HPDE6-E6E7 (cell line): ENCODE results near the gene ZNF483.
"Not testable (repeated sequence)": the region's sequence is repeated elsewhere in the genome, so short reads cannot be mapped to it uniquely, and the experiment has no call there.

Source experiments
- DNase-seq: peaks from one replicate; pipeline ENCODE4 v3.0.0; 2011; ENCODE audit warnings: missing footprints; ENCODE audit errors: extremely low spot score

Gene ZNF483

DNA sequence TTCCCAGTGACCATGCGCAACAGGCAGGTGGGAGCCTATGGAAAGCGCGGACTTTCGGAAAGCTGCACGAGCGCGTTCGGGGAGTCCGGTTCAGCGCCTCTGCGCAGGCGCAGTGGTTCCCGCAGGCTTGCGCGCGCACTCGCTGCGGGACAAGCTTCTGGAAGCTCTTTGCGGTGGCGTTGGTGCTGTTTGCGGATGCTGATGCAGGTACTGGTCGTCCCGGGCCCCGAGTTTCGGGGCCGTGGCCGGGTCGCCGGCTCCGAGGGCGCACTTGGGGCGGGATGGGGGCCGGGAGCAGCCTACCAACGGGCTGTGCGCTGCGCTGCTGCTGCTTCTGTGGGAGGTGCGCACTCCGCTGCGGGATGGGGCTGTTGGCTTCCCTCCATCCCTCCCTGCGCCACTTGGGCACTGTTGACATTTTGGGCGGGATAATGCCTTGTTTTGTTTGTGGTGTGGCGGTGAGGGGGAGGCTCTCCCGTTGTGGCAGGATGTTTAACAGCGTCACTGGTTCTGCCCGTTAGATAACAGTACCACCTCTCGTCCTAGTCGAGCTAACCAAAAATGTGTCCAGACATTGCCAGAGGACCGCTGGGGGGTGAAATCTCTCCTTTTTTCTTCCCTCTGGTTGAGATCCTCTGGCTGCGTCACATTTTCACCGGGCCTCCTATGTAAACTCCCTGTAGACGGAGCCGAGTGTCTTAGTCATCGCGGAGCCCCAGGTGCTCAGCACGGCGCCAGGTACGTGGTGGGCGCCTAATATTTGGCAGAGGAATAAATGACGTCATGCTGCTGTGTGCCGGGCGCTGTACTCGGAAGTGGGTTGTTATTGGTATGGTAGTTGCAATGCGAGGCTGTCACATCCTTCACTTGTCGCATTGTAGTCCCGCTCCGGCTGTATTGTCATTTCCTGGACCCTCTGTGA is at the start of gene ZNF483:
ZNF483 (plus strand) TSS at position 124 of the 922 bp plus-strand sequence. CDS start 2,217 bp downstream, outside the sequence.
- DNase-seq: peak; percentile 27

DNA sequence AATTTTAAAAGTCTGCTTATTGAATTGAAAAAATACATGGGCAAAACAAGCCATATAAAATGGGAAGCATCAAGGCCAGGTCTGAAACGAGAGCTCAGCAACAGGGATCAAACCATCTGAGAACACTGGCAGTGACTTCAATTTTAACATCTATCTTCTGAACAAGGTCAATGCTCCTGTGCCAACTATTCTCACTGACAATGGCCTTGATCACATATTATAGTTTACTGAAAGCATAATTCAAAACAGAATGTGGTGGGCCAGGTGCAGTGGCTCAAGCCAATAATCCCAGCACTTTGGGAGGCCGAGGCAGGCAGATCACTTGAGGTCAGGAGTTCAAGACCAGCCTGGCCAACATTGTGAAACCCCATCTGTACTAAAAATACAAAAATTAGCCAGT is 49.8 kb upstream of the ZNF483 start:
- DNase-seq: no peak

DNA sequence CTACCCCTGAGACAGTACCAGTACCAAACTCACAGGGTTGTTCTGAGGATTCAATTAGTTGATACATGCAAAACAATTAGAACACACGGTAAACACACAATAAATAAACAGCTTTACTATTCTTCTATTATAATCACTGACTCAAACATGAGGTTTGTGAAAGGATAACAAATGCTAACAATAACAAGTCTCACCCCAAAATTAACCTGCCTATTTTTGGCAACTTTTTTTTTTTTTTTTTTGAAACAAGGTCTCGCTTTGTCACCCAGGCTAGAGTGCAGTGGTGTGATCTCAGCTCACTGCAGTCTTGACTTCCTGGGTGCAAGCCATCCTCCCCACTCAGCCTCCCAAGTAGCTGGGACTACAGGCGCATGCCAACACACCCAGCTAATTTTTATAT is 47.3 kb upstream of the ZNF483 start:
- DNase-seq: no peak

DNA sequence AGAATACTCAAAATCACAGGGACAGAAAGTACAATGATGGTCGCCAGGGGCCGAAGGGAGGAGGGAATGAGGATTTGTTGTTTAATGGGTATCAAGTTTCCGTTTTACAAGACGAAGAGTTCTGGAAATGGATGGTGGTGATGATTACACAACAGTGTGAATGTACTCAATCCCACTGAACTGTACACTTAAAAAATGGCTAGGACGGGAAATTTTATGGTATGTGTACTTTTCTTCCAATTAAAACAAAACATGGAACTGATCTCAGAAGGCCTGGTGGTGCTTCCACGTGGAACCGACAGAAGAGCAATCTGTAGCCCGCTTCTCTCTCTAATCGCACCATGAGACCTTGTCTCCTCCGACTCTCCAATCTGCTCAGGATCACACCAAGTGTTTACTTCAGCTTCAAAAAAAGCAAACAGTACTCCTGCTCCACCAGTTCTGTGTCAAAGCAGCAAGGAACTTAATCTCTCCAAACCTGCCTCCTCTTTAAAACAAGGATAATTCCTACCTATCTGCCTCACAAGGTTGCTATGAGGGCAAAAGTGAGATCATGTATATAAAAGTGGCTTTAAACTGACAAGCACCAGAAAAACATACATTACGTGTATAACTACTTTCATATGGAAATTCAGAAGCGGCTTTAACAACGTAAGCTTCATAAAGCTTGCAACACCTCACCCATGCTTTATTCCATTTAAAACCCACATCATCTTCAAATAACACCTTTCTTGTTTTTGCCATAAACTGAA is 42.9 kb upstream of the ZNF483 start:
- DNase-seq: no peak

DNA sequence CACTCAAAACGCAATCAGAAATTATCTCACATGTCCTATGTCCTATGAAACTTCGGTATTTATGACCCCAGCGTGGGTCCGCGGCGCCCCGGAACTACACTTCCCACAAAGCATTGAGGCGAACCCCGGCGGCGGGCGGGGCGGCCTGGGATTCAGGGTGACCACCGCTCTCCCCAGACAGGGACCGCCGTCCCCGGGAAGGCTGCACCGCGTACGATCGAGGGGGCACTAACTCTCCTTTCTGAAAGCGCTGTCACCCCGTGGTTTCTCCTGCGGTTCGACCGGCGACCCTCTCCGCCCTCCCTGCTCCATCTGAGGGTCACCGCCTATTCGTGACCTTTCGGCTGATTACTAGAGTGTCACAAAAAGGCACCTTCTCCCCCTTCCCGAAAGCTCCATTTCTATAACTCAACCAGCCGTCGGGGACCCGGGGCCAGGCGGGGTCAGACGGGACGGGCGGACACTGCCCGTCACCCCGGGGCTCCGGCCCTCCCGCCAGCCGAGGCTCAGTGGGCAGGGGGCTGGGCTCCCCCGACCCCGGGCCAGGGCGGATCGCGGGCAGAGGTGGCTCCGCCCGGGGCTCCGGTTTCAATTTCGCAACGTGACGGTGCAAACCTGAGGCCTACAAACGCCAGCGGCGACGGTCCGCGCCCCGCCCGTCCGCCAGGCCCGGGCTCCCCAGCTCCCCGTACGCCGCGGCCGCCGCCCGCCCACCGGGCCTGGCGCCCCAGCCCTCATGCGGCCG is 42.1 kb upstream of the ZNF483 start:
- peak; percentile 51 for DNase-seq

DNA sequence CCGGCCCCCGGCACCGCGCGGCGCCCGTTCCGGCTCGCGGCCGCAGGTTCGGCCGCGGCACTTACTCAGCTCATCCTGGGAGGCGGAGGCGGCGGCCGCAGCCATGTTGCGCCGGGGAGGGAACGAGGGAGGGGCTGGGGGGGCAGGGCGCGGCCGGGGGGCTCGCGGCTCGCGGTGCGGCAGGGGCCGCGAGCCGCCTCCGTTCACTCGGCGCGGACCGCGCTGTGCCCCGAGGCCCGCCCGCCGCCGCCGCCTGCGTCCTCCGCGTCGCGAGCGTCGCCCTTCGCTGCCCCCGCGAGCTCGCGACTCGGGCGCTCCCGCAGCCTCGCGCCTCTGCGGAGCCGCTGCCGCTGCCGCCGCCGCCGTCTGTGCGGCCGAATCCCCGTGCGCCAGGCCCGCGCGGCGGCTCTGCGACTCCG is 41.5 kb upstream of the ZNF483 start:
- DNase-seq: peak; percentile 12

DNA sequence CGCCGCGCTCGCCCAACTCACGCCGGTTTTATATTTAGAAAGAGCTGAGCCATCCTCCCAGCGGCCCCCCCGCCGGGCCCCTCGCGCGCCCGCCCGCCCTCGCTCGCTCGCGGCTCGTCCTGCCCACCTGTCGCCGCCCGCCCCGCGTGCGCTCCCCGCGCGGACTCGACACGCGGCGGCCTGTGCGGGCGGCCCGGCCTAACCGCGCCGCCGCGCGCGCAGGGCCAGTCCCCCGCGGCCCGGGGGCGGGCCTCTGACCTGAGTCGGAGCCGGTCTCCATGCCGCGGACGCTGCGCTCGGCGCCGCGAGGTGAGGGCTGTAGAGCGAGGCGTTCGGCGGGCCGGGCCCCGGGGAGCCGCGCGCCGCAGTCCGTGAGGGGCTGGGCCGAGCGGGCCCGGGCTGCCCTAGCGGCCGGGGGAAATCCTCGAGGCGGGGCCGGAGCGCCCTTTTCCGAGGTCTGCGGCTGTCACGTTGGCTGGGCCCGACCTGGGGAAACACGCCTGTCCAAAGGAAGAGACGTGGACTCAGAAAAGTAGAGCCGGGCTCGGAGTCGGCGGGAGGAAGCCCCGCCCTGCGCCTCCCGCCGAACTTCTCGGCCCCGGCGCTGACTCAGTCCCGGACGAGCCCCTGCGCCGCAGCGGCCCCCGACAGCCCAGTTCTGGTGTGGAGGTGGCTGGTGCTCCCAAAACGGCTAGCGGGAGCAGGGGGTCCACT is 41.0 kb upstream of the ZNF483 start, which contains the start of gene ECPAS:
ECPAS (minus strand) TSS at position 526 of the 714 bp plus-strand sequence. CDS start 11,465 bp downstream, outside the sequence.
- DNase-seq: peak; percentile 88

DNA sequence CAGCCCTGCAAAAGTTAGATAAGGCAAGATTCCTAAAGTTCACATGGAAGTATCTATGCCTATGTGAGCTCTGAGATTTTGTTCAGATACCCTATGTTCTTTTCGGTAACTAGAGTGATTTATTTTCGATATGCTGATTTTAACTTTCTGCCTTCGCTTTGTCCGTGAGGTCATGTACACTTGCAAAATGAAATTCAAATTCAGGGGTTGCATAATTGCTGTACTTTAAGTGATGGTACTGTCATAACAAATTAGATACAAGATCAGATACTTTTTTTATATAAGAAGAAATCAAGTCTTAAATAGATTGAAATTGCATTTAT is 40.4 kb upstream of the ZNF483 start:
- DNase-seq: no peak

DNA sequence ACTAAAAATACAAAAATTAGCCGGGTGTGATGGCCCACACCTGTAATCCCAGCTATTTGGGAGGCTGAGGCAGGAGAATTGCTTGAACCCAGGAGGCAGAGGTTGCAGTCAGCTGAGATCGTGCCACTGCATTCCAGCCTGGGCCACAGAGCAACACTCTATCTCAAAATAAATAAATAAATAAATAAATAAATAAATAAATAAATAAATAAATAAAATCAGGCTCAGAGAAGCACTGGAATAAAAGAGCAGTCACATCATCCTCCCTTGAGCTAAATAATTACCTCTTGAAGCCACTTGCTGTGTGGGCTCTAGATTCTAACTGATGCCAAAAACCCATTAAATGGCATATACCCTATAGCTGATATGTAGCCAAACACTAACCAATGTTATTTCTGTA is 27.8 kb upstream of the ZNF483 start:
- DNase-seq: not testable (repeated sequence)

DNA sequence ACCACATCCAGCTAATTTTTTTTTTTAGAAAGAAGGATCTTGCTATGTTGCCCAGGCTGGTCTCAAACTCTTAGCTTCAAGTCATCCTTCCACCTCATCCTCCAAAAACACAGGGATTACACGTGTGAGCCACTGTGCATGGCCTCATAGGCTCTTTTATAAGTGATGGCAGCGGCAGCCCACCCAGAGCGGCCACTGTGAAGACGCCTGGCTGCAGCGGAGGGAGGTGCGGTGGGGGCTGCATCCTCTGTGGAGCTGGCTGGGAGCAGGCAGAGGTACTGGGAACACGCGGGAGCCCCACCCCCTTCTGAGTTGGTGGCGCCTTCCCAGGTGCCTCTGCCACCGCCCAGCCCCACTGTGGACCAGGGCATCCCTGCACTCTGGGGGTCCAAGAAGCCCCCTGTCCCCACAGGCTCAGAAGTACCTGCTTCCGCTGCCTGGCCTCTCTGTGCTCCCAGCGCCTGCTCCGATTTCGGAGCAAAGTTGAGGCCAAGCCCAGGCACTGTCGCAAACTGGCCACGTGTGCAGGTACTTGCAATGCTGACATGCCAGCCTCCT is 23.9 kb upstream of the ZNF483 start:
- no peak for DNase-seq

DNA sequence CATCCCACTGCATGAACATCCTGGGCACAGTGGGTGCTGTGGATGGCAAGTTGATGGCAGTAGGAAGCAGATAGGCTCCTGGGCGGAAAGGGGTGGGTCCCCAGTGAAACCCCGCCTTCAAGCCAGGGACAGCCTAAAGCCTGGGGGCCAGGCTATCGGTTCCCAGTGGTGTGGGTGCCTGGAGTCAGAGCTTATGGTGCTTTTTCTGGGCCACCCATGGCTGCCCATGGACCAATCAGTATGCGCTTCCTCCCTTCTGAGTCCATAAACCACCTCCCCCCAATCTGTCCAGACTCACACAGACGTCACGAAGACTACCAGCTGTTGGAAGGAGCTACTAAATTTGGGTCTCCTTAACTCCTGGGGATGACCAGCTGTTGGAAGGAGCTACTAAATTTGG is 23.3 kb upstream of the ZNF483 start:
- no peak for DNase-seq

DNA sequence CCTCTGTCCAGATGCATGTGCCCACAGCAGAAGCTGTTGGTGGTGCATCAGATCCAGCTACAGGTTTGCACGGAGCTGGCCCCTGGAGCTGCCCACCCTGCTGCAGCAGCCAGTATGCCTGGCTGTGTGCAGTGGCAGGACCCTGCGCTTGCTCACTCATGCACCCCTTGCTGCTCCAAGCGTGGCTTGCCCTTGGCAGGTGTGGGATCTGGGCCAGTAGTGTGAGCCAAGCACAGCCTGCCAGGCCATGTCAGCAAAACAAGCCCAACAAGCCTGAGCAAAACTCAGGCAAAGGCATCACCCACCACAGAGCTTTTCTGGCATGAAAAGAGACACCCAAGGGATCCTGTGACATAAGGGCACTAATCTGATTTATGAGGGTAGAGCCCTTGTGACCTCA is 22.5 kb upstream of the ZNF483 start:
- no peak for DNase-seq

DNA sequence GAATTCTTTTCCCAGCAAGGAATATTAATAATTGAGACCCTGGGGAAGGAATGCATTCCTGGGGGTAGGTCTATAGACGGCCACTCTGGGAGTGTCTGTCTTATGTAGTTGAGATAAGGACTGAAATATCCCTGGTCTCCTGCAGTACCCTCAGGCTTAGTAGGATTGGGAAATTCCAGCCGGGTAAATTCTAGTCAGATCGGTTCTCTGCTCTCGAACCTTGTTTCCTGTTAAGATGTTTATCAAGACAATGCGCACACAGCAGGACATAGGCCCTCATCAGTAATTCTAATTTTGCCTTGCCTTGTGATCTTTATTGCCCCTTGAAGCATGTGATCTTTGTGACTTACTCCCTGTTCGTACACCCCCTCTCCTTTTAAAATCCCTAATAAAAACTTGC is 13.4 kb upstream of the ZNF483 start:
- DNase-seq: not testable (repeated sequence)

DNA sequence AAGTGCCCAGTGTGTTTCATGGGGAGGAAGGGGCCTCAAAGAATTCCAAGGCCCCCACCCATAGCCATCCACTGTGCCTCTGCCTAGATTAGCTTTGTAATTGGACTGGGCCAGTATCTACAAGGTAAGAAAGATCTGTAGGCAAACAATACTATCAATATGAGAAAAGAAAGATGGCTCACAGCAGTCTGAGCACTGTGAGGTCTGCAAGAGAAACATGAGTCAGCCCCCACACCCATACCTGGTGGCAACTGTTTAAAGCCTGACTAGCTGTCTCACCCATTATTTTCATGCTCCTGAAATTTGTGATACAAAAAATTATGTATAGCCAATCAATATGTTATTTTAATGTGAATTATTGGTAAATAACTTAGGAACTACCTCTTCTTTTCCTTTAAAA is 10.0 kb upstream of the ZNF483 start:
- peak; percentile 21 for DNase-seq

DNA sequence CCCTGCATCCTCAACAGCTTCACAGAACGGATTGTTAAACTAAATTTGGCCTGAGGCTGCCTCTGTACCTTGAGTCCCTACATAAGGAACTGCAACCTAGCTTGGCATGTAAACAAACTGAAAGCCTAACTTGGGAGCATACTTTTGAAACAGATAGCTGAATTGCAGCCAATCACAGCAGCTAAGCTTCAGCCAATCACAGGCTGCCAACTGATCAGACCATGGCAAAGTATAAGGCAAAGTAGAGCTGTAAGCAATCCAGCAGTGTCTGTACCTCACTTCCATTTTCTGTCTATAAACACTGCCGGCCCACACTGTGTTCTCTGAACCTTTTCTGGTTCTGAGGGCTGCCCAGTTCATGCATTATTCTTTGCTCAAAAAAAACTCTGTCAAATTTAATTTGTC is 8.9 kb upstream of the ZNF483 start:
- DNase-seq: no peak

DNA sequence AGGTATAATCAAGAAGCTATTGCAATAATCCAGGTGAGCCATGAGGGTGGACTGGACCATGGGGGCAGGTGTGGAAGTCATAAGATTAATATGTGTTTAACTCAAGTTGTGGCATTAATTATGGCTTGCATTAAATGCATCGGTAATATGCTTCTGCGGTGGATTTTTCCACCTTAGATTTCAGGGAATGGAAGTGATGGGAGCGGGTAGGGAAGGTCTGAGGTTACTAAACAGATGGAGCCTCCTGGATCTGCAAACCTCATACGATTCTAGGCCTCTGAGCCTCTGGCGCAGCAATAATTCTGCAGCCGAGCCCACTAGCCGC is 286 bp upstream of the ZNF483 start:
- DNase-seq: no peak

DNA sequence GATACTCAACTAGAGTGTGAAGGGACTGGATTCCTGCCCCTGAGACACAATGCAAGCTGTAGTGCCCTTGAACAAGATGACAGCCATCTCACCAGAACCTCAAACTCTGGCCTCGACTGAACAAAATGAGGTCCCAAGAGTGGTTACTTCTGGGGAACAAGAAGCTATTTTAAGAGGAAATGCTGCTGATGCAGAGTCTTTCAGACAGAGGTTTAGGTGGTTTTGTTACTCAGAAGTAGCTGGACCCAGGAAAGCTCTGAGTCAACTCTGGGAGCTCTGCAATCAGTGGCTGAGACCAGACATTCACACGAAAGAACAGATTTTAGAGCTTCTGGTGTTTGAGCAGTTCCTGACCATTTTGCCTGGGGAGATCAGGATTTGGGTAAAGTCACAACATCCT is 2.4 kb downstream of the ZNF483 start:
- DNase-seq: no peak

DNA sequence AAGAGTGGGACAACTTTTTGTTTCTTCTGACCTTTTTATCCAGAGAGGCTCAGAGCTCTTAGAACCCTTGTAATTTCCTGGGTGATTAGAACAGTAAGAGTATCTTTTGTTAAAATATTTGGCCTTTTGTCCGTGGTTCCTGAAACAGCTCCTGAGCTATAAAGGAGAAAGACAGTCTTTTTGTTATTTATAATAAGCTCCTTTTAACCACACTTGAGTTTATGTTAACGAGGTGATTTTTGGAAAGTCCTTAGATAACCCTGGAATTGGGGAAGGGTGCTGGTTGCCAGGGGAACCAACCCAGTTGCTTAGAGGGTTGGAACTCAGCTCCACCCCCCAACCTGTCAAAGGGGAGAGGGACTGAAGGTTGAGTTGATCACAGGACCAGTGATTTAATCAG is 4.8 kb downstream of the ZNF483 start:
- no peak for DNase-seq

DNA sequence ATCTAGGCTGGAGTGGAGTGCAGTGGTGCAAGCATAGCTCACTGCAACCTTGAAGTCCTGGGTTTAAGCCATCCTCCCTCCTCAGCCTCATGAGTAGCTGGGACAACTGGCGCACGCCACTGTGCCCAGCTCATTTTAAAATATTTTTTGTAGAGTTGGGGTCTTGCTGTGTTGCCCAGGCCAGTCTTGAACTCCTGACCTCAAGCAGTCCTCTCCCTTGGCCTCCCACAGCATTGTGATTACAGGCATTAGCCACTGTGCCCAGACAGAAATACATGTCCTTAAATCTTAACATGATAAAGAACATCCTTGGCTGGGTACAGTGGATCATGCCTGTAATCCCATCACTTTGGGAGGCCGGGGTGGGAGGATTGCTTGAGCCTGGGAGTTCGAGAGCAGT is 6.7 kb downstream of the ZNF483 start:
- no peak for DNase-seq

DNA sequence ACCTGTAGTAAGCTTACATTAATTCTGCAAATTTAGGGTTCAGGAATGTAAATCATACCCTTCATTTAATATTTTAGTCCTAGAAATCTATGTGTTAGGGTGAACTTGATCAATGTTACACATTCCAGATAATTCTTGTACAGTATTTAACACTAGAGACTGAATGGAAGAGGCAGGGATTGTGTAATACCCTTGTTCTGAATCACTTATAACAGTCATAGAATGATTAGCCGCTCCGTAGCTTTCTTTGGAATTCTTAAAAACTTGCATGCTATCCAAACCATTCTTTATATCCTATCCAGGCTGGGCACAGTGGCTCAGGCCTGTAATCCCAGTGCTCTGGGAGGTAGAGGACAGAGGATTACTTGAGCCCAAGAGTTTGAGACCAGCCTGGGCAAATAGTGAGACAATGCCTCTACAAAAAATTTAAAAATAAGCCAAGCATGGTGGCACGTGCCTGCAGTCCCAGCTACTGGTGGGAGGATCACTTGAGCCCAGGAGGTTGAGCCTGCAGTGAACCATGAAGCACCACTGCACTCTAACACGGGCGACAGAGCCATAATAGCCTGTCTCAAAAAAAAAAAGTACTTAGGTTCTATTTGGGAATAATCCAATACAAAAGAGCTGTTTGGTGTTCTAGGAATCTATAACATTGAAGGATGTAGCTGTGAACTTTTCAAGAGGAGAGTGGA is 8.3 kb downstream of the ZNF483 start:
- DNase-seq: no peak
